Activated CD8-positive, alpha-beta memory T cell treated with anti-CD3 and anti-CD28 coated beads, Interleukin-2, amount 10 ng/mL, durations not matched to agents 7 days and 5 days (primary cell): ENCODE data around the gene PPP2R2B. TPM values are rescaled to one million over a fixed set of nuclear protein-coding genes. Genes with fewer than 3 reads are reported as not detected.
A peak's percentile ranks its signal among the peaks of the same experiment; 100 is the strongest.

ENCODE experiments used
- ATAC-seq: fragments of 150-1000 bp; cut with Tn5 transposase; one replicate; pipeline ENCODE4 v1.10.0; 2021; ENCODE audit warnings: moderate library complexity
- CTCF ChIA-PET: fragments of 350-600 bp; sonication (Branson Sonifier 250); formaldehyde crosslinking; loops from one replicate; lab custom pipeline; 2021; ENCODE audit warnings: antibody characterized with exemption; lab: Charles Lee
- DNase-seq: peaks from one replicate; pipeline ENCODE4 v3.0.0-alpha.2; 2020
- H3K27ac Mint-ChIP-seq: one replicate; pipeline ENCODE4 v1.8.0; 2021; ENCODE audit warnings: mild to moderate bottlenecking, mixed read lengths
- H3K27me3 Mint-ChIP-seq: one replicate; pipeline ENCODE4 v1.8.0; 2021; ENCODE audit warnings: mixed read lengths
- H3K36me3 Mint-ChIP-seq: one replicate; pipeline ENCODE4 v1.8.0; 2021; ENCODE audit warnings: mild to moderate bottlenecking, mixed read lengths
- H3K4me1 Mint-ChIP-seq: one replicate; pipeline ENCODE4 v1.8.0; 2021; ENCODE audit warnings: mixed read lengths
- H3K4me3 Mint-ChIP-seq: one replicate; pipeline ENCODE4 v1.8.0; 2021; ENCODE audit warnings: mild to moderate bottlenecking, moderate library complexity, mixed read lengths
- H3K9me3 Mint-ChIP-seq: one replicate; pipeline ENCODE4 v1.8.0; 2022; ENCODE audit warnings: low read depth, mixed read lengths
- total RNA-seq, 2 experiments: library from RNA; stranded (reverse); gene quantifications; one replicate each; pipeline ENCODE4 v1.2.3, GENCODE V29; 2021

The PPP2R2B gene
- total RNA-seq, 2 experiments from 2014 or later: 6.7 to 17.0 TPM

DNA sequence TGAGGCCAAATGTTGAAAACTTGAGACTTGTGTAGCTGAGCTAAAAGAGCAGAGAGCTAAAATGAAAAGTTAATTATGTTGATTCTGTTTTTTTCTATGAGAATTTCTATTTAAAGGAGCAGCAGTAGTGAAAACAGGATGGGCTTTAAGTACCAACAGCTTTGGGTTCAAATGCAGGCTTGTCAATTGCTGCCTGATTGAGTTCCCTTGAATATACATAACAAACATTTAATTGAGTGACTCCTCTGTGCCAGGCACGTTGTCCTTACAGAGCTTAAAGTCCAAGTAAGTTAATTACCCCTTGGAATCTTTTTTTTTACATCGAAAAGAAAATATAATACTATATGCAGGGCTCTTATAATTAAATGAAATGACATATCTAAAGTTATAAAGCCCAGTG lies 38.5 kb downstream of the PPP2R2B start:
- no peak overlapping the region for H3K27ac Mint-ChIP-seq
- CTCF ChIA-PET: interaction anchor here (1.5 kb wide), 1 partner anchor 23 kb away, joined by 3 read pairs; no protein-coding TSS in a partner anchor
- DNase-seq: no peak
- no peaks in the 10 kb centered on the region for H3K27me3 Mint-ChIP-seq
- peaks cover 2% of the 10 kb centered on the region for H3K4me1 Mint-ChIP-seq
- H3K4me3 Mint-ChIP-seq: no peak overlapping the region
- H3K9me3 Mint-ChIP-seq: no peaks in the 10 kb centered on the region
- peaks cover 1% of the 10 kb centered on the region for H3K36me3 Mint-ChIP-seq
- no peak for ATAC-seq

DNA sequence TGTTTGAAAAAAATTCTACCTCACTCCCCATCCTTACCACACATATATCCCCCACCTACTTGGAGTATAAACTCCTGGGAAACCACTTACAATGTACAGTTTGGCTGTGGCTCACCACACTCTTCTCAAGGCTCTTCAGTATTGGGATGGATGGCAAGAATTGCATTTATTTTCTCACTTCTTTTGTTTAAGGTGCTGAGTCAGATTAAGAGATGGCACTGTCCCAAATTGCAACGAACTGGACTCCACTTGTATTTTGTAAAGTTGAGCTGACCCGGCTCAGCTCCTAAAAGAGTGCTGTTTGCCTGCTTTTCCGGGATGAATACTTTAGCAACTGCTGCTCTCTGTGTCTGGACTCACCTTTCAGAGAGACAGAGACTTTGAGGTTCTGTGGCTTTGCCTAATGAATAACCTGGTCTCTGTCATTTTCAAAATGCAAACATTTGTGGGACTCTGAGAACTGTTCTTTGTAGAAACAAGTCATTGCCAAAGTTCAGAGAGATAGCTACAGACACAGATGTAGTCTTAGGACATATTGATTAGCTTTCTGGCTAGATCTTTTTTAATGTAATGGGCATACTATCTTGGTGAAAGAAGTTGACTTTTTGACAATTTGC lies 42.2 kb downstream of the PPP2R2B start:
- Mint-ChIP-seq H3K9me3 (no peaks in the 10 kb centered on the region), H3K4me1 (no peaks in the 10 kb centered on the region), H3K27ac (no peak overlapping the region), H3K27me3 (no peaks in the 10 kb centered on the region), H3K4me3 (no peak overlapping the region), H3K36me3 (no peaks in the 10 kb centered on the region)
- CTCF ChIA-PET: no interaction called here
- DNase-seq (no peak), ATAC-seq (no peak)

DNA sequence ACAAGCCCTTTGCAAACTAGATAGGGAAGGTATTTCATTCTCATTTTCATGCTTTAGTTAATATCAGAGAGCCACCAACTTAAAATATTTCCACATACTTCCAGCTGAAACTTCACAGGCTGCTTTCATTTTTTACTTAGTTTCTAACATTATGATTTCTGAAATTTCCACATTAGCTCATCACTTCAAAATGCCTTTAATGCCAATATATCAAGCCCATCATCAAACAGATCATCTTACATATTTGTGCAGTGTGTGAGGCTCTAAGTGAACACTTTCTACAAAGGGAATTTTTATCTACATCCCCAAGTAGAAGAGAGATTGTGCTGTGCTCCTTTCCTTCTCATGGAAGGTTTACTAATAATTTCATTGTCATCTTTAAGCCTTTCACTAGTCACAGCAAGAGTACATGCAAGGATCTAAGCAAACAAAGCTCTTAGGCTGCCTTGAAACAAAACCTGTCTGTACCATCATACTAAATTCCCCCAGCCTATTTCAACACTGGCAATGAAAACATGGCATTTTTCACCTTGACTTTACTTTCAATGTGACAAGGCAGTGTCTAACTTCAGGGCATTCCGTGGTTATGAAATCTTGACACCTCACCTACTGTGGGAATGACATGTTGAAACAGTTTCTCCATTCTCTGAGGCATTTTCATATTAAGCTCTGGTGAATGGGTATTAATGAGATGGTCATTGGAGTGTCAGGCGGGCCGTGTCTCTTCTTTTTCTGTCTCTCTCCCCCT lies 45.4 kb downstream of the PPP2R2B start:
- Mint-ChIP-seq H3K4me1 (no peaks in the 10 kb centered on the region), H3K27me3 (no peaks in the 10 kb centered on the region), H3K27ac (no peak overlapping the region)

DNA sequence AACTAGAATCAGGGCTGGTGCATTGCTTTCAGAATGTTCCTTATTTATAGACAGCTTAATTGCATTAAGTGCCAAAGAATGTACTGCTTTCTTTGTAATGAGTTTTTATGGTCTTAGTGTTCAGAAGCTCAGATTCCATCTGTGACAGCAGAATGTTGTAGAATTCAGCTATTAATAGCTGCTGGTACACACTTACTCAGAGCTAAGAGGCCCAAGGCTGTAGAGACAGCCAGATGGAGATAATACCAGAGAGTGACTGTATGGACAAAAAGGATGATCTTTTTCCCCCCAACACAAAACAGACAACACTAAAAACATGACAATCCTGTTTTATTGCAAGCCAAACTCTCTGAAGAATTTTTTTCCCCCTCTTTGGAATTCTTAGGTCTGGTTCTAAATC lies 50.2 kb downstream of the PPP2R2B start:
- no peaks in the 10 kb centered on the region for H3K9me3 Mint-ChIP-seq
- ATAC-seq: no peak
- no peaks in the 10 kb centered on the region for H3K27me3 Mint-ChIP-seq
- H3K27ac Mint-ChIP-seq: no peak overlapping the region
- CTCF ChIA-PET: interaction anchor here (1.1 kb wide), 1 partner anchor 50 kb away, joined by 3 read pairs; the partner anchor contains the start of gene PPP2R2B
- DNase-seq: no peak
- no peaks in the 10 kb centered on the region for H3K4me1 Mint-ChIP-seq
- H3K36me3 Mint-ChIP-seq: no peaks in the 10 kb centered on the region
- no peak overlapping the region for H3K4me3 Mint-ChIP-seq

More for the DNA sequence above, 45.4 kb downstream of the PPP2R2B start:
- Mint-ChIP-seq H3K9me3 (no peaks in the 10 kb centered on the region), H3K4me3 (no peak overlapping the region), H3K36me3 (no peaks in the 10 kb centered on the region)
- CTCF ChIA-PET: no interaction called here
- ATAC-seq (no peak), DNase-seq (no peak)

DNA sequence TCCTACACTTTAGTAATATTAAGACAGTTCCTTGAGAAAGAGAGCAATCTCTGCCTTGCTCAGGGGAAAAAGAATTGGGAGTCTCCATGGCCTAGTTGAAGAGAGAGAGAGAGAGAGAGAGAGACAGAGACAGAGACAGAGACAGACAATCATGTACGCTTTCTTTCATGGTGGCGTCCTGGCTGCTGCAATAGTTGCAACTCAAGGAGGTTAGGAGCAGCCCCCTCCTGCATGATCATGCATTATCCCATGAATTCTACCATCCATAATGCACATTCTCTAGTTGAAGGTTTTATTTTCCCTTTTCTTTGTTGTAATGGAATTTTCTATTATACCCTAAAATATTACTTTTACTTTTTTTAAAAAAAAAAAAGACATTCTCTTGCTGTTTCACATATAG lies 50.7 kb downstream of the PPP2R2B start:
- Mint-ChIP-seq H3K27me3 (no peaks in the 10 kb centered on the region), H3K4me3 (no peak overlapping the region), H3K9me3 (no peaks in the 10 kb centered on the region), H3K36me3 (no peaks in the 10 kb centered on the region), H3K4me1 (no peaks in the 10 kb centered on the region), H3K27ac (no peak overlapping the region)
- DNase-seq (no peak), ATAC-seq (no peak)
- CTCF ChIA-PET: no interaction called here

DNA sequence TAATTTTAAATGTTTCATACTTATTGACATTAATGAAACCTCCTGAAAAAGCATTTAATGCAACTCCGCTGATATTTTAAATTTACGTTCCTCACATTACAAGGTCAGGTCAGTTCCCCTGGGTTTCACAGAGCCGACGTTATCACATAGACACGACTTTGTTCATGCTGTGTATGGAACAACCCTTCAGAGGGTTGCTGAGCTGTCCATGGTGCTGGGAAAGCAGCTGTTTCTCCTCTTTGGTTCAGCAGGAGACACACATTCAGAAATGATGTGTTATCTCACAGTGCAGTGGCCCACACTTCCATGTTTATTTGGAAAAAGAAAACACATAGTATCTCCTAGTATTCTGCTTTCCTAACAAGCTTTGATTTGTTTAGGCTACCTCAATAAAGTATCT lies 53.5 kb downstream of the PPP2R2B start:
- Mint-ChIP-seq H3K27me3 (no peaks in the 10 kb centered on the region), H3K4me3 (no peak overlapping the region), H3K4me1 (no peaks in the 10 kb centered on the region), H3K9me3 (no peaks in the 10 kb centered on the region), H3K36me3 (no peaks in the 10 kb centered on the region), H3K27ac (no peak overlapping the region)
- peak; percentile 46 for DNase-seq
- CTCF ChIA-PET: no interaction called here
- no peak for ATAC-seq

DNA sequence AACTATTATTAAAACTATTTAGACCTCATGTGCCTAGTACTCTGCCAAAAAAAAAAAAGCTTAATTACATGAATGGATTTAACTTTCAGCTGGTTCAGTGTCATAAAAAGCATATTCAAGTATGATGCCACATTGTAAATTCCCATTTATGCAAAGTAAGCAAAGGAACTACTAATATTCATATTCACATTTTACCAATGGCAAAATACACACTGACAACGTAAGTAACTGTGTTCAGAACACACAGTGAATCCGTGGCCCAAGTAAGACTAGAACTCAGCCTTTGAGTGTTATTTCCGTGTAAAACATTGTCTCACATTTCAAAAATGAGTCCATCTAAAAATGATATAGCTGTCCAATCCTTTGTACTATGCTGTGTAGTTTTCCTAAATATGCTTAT lies 56.8 kb downstream of the PPP2R2B start:
- ATAC-seq: no peak
- no peaks in the 10 kb centered on the region for H3K4me1 Mint-ChIP-seq
- no peak overlapping the region for H3K27ac Mint-ChIP-seq
- no peaks in the 10 kb centered on the region for H3K27me3 Mint-ChIP-seq
- CTCF ChIA-PET: no interaction called here
- no peak for DNase-seq
- no peaks in the 10 kb centered on the region for H3K9me3 Mint-ChIP-seq
- H3K36me3 Mint-ChIP-seq: peaks cover 3% of the 10 kb centered on the region
- H3K4me3 Mint-ChIP-seq: no peak overlapping the region

DNA sequence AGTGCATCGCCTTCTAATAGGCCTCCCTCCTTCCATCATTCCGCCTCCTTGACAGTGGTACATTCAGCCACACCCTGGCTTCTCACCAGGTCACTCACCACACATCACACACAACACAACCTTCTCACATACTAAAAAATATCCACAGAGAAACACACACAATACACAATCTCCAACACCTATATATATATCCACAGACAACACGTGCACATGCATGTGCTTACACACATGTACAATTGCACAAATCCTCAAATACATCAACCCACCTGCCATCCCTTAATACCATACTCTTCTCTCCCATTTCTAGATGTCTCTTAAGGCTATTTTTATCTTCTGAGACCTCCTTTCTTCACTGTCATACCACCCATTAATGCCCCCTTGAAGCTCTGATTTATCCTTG lies 57.6 kb downstream of the PPP2R2B start:
- Mint-ChIP-seq H3K4me1 (no peaks in the 10 kb centered on the region), H3K36me3 (peaks cover 3% of the 10 kb centered on the region), H3K9me3 (no peaks in the 10 kb centered on the region), H3K27ac (no peak overlapping the region), H3K27me3 (no peaks in the 10 kb centered on the region), H3K4me3 (no peak overlapping the region)
- no peak for ATAC-seq
- CTCF ChIA-PET: no interaction called here
- DNase-seq: no peak

DNA sequence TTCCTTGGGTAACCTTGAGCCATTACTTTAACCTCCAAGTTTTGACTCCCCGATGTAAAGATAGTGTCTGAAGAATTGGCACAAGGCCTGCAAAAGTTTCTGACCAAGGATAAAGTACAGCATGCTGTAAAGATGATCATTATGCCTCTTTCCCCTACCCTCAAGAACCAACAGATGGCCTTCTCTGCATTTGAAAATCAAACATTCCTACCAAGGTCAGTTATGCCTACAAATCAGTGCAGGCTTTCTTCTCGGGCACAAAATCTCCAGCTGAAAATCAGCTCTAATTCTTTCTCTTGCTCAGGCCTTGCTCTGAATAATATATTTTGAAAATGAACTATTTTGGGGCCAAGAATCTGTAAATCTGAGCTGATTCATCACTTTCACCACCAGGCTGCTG lies 59.7 kb downstream of the PPP2R2B start:
- CTCF ChIA-PET: no interaction called here
- Mint-ChIP-seq H3K4me1 (peaks cover 8% of the 10 kb centered on the region), H3K27me3 (no peaks in the 10 kb centered on the region), H3K4me3 (no peak overlapping the region), H3K27ac (no peak overlapping the region), H3K36me3 (peaks cover 3% of the 10 kb centered on the region), H3K9me3 (no peaks in the 10 kb centered on the region)
- ATAC-seq (no peak), DNase-seq (no peak)

DNA sequence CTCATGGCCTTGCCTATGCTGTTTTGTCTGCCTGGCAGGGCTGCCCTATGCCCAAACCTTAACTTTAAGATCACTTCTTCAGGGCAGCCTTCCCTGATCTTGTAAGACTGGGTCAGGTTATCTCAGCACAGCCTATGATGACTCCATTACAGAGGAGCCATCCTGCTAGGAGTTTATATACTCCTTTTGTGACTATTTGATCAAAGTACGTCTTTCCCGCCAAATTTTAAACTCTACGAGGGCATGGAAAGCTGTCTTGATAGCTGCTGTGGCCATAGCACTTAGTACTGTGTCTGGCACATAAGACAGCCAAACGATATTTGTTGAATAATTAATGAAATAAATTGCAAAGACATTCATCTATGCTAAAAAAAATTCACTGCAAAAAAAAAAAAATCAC lies 60.6 kb downstream of the PPP2R2B start:
- CTCF ChIA-PET: no interaction called here
- DNase-seq (no peak), ATAC-seq (no peak)
- Mint-ChIP-seq H3K4me3 (no peak overlapping the region), H3K36me3 (peaks cover 5% of the 10 kb centered on the region), H3K27me3 (no peaks in the 10 kb centered on the region), H3K9me3 (no peaks in the 10 kb centered on the region), H3K27ac (no peak overlapping the region), H3K4me1 (peaks cover 11% of the 10 kb centered on the region)

DNA sequence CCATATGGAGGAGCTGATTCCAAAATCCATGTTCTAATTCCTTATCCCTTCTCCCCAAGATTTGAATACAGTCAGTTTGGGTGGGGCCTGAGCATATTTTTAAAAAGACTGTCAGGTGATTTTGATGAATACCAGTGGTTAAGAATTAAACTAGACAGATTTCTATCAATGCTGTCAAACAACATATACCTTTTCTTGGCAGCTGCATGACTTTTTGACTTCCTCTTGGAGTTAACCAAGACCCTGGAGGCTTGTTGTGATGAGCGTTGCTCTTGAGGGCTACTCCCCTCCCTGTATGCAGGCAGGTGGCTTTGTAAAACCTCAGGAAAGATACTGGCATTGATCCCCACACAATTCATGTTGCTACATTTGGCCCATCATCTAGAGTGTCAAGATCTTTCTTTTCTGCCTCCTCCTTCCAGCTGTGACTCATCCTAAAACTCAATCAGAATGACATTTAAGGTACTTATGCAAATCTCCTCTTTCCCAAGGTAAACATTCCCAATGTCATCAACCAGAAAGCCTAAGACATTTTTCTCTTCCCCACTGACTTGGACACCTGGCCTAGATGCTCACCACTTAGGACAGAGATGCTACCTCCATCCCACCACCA lies 61.7 kb downstream of the PPP2R2B start:
- Mint-ChIP-seq H3K27me3 (no peaks in the 10 kb centered on the region), H3K9me3 (no peaks in the 10 kb centered on the region), H3K27ac (no peak overlapping the region), H3K4me1 (peaks cover 14% of the 10 kb centered on the region), H3K4me3 (no peak overlapping the region), H3K36me3 (peaks cover 5% of the 10 kb centered on the region)
- no peak for DNase-seq
- ATAC-seq: no peak
- CTCF ChIA-PET: no interaction called here

DNA sequence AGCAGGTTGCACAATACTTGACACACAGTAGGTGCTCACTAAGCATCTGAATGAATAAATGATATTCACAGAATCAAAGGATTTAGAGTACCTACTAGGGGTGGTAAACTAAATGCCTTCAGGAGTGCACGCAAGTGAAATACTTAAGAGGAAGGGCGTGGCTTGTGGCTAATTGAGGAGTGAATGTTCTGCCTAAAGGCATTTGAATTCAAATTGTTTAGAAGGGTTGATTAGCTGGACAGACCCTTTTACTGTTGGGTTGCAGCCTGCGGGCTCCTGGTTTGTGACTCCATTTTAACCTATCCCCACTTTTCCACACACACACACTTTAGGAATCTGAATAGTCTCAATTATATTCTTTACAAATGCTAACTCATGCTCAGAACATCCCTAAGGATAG lies 63.1 kb downstream of the PPP2R2B start:
- H3K4me3 Mint-ChIP-seq: no peak overlapping the region
- H3K27me3 Mint-ChIP-seq: no peaks in the 10 kb centered on the region
- H3K4me1 Mint-ChIP-seq: peaks cover 14% of the 10 kb centered on the region
- no peak overlapping the region for H3K27ac Mint-ChIP-seq
- H3K36me3 Mint-ChIP-seq: peaks cover 6% of the 10 kb centered on the region
- ATAC-seq (no peak), DNase-seq (no peak)
- H3K9me3 Mint-ChIP-seq: no peaks in the 10 kb centered on the region
- CTCF ChIA-PET: no interaction called here

DNA sequence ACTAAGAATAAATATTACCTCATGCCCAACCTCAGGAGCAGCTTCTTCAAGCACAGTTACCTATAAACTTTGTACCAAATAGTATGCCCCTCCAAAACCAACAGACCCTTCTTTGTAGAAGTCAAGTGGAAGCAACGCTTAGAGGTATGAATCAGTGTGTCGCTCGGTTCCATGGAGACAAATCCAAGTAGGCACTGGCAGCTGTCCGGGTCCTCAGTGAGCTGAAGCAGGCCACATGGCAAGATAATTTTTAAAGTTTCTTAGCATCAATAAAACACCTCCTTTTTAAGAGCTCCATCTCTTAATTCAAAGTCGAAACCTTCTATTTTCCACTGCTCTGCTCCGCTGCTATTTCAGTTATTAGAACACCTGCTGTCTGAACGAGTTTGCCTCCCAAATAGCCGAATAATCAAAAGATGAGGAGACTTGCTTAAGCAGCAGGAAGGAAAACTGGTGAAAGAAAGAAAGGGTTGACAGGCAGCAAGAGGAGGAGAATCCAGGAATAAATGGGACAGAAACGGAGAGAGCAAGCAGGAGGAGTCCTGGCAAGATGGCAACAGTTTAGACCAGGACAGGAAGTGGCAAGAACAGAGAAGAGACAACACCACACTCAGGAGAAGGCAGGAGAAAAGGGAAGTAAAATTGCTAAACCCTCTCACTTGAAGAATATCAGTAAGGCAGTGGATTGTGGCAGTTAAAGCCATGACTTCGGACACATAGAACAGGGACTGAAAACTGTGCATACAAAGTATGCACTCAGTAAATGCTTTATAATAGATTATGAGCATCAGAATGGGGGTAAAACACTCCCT lies 65.0 kb downstream of the PPP2R2B start:
- DNase-seq: no peak
- no peaks in the 10 kb centered on the region for H3K27me3 Mint-ChIP-seq
- H3K4me3 Mint-ChIP-seq: no peak overlapping the region
- ATAC-seq: no peak
- H3K27ac Mint-ChIP-seq: no peak overlapping the region
- H3K4me1 Mint-ChIP-seq: peaks cover 14% of the 10 kb centered on the region
- peaks cover 8% of the 10 kb centered on the region for H3K36me3 Mint-ChIP-seq
- H3K9me3 Mint-ChIP-seq: no peaks in the 10 kb centered on the region
- CTCF ChIA-PET: interaction anchor here (1.4 to 1.8 kb wide), 2 partner anchors 11 to 28 kb away, joined by 3 to 4 read pairs; no protein-coding TSS in a partner anchor
